WTC11 (cell line): ENCODE measurements around the gene YIF1A. TPM values are rescaled to one million over a fixed set of nuclear protein-coding genes. Genes with fewer than 3 reads are reported as not detected.

Source experiments
- ATAC-seq: fragments of 200-7000 bp; cut with Tn5 transposase; 2 replicates; pipeline ENCODE4 v1.10.0; 2021; ENCODE audit warnings: mild to moderate bottlenecking, moderate library complexity
- CTCF ChIA-PET: fragments of 300-600 bp; sonication (Branson Sonifier 250); formaldehyde crosslinking; loops from one replicate; lab custom pipeline; 2021; ENCODE audit warnings: antibody characterized with exemption; lab: Charles Lee
- POLR2A ChIA-PET: fragments of 350-600 bp; sonication (Branson Sonifier 250); formaldehyde crosslinking; loops from one replicate; lab custom pipeline; 2021; ENCODE audit warnings: antibody characterized with exemption; lab: Charles Lee
- DNase-seq: peaks from one replicate; pipeline ENCODE4 v3.0.0; 2021; ENCODE audit warnings: low spot score
- H3K27ac Mint-ChIP-seq: 2 replicates; pipeline ENCODE4 v1.8.0; 2021; ENCODE audit warnings: mixed read lengths
- H3K27me3 Mint-ChIP-seq: 2 replicates; pipeline ENCODE4 v1.8.0; 2021; ENCODE audit warnings: low read depth, mild to moderate bottlenecking, moderate library complexity, mixed read lengths
- H3K36me3 Mint-ChIP-seq: 2 replicates; pipeline ENCODE4 v1.8.0; 2021; ENCODE audit warnings: mixed read lengths
- H3K4me1 Mint-ChIP-seq: 2 replicates; pipeline ENCODE4 v1.8.0; 2022; ENCODE audit warnings: mixed read lengths
- H3K4me3 Mint-ChIP-seq: 2 replicates; pipeline ENCODE4 v1.8.0; 2021; ENCODE audit warnings: mild to moderate bottlenecking, moderate library complexity, mixed read lengths
- H3K9me3 Mint-ChIP-seq: 2 replicates; pipeline ENCODE4 v1.8.0; 2021; ENCODE audit warnings: mixed read lengths
- CBFB ChIP-seq: sonication (generic); formaldehyde crosslinking; IDR thresholded peaks from 2 replicates; pipeline ENCODE4 v1.8.1; 2022; ENCODE audit warnings: mild to moderate bottlenecking, low read depth, missing genetic modification reagents
- CREM ChIP-seq: sonication (generic); formaldehyde crosslinking; IDR thresholded peaks from 2 replicates; pipeline ENCODE4 v1.8.1; 2022; ENCODE audit warnings: mild to moderate bottlenecking, missing genetic modification reagents, moderate library complexity
- FOXP1 ChIP-seq: sonication (generic); formaldehyde crosslinking; IDR thresholded peaks from 2 replicates; pipeline ENCODE4 v1.8.0; 2022; ENCODE audit warnings: missing genetic modification reagents, mild to moderate bottlenecking, moderate library complexity, borderline replicate concordance
- GABPB1 ChIP-seq: sonication (generic); formaldehyde crosslinking; IDR thresholded peaks from 2 replicates; pipeline ENCODE4 v1.8.1; 2023; ENCODE audit warnings: mild to moderate bottlenecking, missing genetic modification reagents
- HMGA2 ChIP-seq: fragments of 250-450 bp; sonication (Bioruptor Pico); IDR thresholded peaks from 2 replicates; pipeline ENCODE4 v1.4.0; 2021; ENCODE audit warnings: mild to moderate bottlenecking, moderate library complexity
- IRF1 ChIP-seq: sonication (generic); formaldehyde crosslinking; IDR thresholded peaks from 2 replicates; pipeline ENCODE4 v1.8.0; 2023; ENCODE audit warnings: missing genetic modification reagents
- MAX ChIP-seq: sonication (generic); formaldehyde crosslinking; IDR thresholded peaks from 2 replicates; pipeline ENCODE4 v1.8.0; 2022; ENCODE audit warnings: mild to moderate bottlenecking, missing genetic modification reagents
- NFE2L1 ChIP-seq: sonication (generic); formaldehyde crosslinking; IDR thresholded peaks from 2 replicates; pipeline ENCODE4 v1.8.1; 2023; ENCODE audit warnings: missing genetic modification reagents
- NFYB ChIP-seq: sonication (generic); formaldehyde crosslinking; conservative IDR thresholded peaks from 2 replicates; pipeline ENCODE4 v1.8.0; 2022; ENCODE audit warnings: low read depth, missing genetic modification reagents
- RELA ChIP-seq: sonication (generic); formaldehyde crosslinking; IDR thresholded peaks from 2 replicates; pipeline ENCODE4 v1.8.1; 2022; ENCODE audit warnings: missing genetic modification reagents, mild to moderate bottlenecking, borderline replicate concordance
- SOX15 ChIP-seq: fragments of 250-450 bp; sonication (Bioruptor Pico); IDR thresholded peaks from 2 replicates; pipeline ENCODE4 v1.9.0; 2021; ENCODE audit warnings: mild to moderate bottlenecking
- STAT6 ChIP-seq: sonication (generic); formaldehyde crosslinking; conservative IDR thresholded peaks from 2 replicates; pipeline ENCODE4 v1.8.1; 2023; ENCODE audit warnings: mild to moderate bottlenecking, low read depth, missing genetic modification reagents, moderate library complexity
- TCF7 ChIP-seq: sonication (generic); formaldehyde crosslinking; IDR thresholded peaks from 2 replicates; pipeline ENCODE4 v1.8.0; 2022; ENCODE audit warnings: mild to moderate bottlenecking, low read depth, missing genetic modification reagents, moderate library complexity
- ZNF121 ChIP-seq: sonication (generic); formaldehyde crosslinking; IDR thresholded peaks from 2 replicates; pipeline ENCODE4 v1.8.0; 2023; ENCODE audit warnings: missing genetic modification reagents
- ZNF396 ChIP-seq: fragments of 250-450 bp; sonication (Bioruptor Pico); IDR thresholded peaks from 2 replicates; pipeline ENCODE4 v1.8.0; 2021; ENCODE audit warnings: mild to moderate bottlenecking, moderate library complexity, borderline replicate concordance
- total RNA-seq: library from RNA; stranded (reverse); gene quantifications from 3 replicates; pipeline ENCODE4 v1.2.3, GENCODE V29; 2021
- TF ChIP-seq, protein P1 (sequence below): fragments of 250-450 bp; sonication (Bioruptor Pico); IDR thresholded peaks from 2 replicates; pipeline ENCODE4 v1.9.0; 2021; ENCODE audit warnings: mild to moderate bottlenecking, borderline replicate concordance
- TF ChIP-seq, protein P2 (sequence below): sonication (generic); formaldehyde crosslinking; IDR thresholded peaks from 2 replicates; pipeline ENCODE4 v1.8.0; 2023; ENCODE audit warnings: mild to moderate bottlenecking, missing genetic modification reagents
- TF ChIP-seq, protein P3 (sequence below): sonication (generic); formaldehyde crosslinking; IDR thresholded peaks from 2 replicates; pipeline ENCODE4 v1.8.1; 2023; ENCODE audit warnings: mild to moderate bottlenecking, missing genetic modification reagents, moderate library complexity
- TF ChIP-seq, protein P4 (sequence below): sonication (generic); formaldehyde crosslinking; IDR thresholded peaks from 2 replicates; pipeline ENCODE4 v1.8.1; 2022; ENCODE audit warnings: mild to moderate bottlenecking, moderate library complexity, missing genetic modification reagents

The YIF1A gene
- total RNA-seq, 1 experiment from 2014 or later: 86.9 TPM

GRCh38 chr11:66314561-66315497 lies 25.9 kb upstream of the YIF1A start:
- ChIA-PET POLR2A (interaction anchor here (0.9 kb wide), 1 partner anchor 56 kb away, joined by 4 read pairs; no protein-coding TSS in a partner anchor), CTCF (interaction anchor here (0.9 to 5.8 kb wide), 4 partner anchors 12 to 32 kb away, joined by 3 to 319 read pairs (median 25); partner anchors contain the start of gene RIN1)
- peaks cover 30% of the 10 kb centered on the region for H3K4me1 Mint-ChIP-seq
- 0 out of 2 replicates have a peak overlapping the region, but pooled peaks have one; percentile 36 for H3K27ac Mint-ChIP-seq
- H3K9me3 Mint-ChIP-seq: peaks cover 13% of the 10 kb centered on the region
- H3K4me3 Mint-ChIP-seq: no peak overlapping the region
- TF ChIP-seq NFYB (CRISPR knock-in tag) (no peak), ZNF396 (CRISPR knock-in tag) (no peak), NFE2L1 (no peak)
- TF ChIP-seq, all 79 proteins: peak for 0
- no peak for DNase-seq
- Mint-ChIP-seq H3K36me3 (peaks cover 14% of the 10 kb centered on the region), H3K27me3 (peaks cover 16% of the 10 kb centered on the region)
- ATAC-seq: no peak

- ChIA-PET CTCF (interaction anchor here (1.9 to 5.8 kb wide), 11 partner anchors 8 to 364 kb away, joined by 7 to 319 read pairs (median 45); partner anchors contain the start of genes B4GAT1, BRMS1, RBM4B and RIN1), POLR2A (interaction anchor here (1.3 to 2.3 kb wide), 3 partner anchors 13 to 57 kb away, joined by 5 to 20 read pairs (median 12); partner anchors contain the start of genes RIN1 and SLC29A2)
- Mint-ChIP-seq H3K27me3 (peaks cover 10% of the 10 kb centered on the region), H3K9me3 (peaks cover 6% of the 10 kb centered on the region), H3K27ac (0 out of 2 replicates have a peak overlapping the region, but pooled peaks have one; percentile 63), H3K36me3 (peaks cover 8% of the 10 kb centered on the region), H3K4me1 (peaks cover 30% of the 10 kb centered on the region), H3K4me3 (peak overlapping the region; percentile 87)
- DNase-seq (no peak), ATAC-seq (no peak)
- TF ChIP-seq HMGA2 (CRISPR knock-in tag): no peak
- no peak for TF ChIP-seq CBFB (CRISPR knock-in tag)
- TF ChIP-seq, protein P1, sequence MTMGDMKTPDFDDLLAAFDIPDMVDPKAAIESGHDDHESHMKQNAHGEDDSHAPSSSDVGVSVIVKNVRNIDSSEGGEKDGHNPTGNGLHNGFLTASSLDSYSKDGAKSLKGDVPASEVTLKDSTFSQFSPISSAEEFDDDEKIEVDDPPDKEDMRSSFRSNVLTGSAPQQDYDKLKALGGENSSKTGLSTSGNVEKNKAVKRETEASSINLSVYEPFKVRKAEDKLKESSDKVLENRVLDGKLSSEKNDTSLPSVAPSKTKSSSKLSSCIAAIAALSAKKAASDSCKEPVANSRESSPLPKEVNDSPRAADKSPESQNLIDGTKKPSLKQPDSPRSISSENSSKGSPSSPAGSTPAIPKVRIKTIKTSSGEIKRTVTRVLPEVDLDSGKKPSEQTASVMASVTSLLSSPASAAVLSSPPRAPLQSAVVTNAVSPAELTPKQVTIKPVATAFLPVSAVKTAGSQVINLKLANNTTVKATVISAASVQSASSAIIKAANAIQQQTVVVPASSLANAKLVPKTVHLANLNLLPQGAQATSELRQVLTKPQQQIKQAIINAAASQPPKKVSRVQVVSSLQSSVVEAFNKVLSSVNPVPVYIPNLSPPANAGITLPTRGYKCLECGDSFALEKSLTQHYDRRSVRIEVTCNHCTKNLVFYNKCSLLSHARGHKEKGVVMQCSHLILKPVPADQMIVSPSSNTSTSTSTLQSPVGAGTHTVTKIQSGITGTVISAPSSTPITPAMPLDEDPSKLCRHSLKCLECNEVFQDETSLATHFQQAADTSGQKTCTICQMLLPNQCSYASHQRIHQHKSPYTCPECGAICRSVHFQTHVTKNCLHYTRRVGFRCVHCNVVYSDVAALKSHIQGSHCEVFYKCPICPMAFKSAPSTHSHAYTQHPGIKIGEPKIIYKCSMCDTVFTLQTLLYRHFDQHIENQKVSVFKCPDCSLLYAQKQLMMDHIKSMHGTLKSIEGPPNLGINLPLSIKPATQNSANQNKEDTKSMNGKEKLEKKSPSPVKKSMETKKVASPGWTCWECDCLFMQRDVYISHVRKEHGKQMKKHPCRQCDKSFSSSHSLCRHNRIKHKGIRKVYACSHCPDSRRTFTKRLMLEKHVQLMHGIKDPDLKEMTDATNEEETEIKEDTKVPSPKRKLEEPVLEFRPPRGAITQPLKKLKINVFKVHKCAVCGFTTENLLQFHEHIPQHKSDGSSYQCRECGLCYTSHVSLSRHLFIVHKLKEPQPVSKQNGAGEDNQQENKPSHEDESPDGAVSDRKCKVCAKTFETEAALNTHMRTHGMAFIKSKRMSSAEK (CRISPR knock-in tag): no peak
- TF ChIP-seq NFYB (CRISPR knock-in tag): no peak
- TF ChIP-seq, protein P2, sequence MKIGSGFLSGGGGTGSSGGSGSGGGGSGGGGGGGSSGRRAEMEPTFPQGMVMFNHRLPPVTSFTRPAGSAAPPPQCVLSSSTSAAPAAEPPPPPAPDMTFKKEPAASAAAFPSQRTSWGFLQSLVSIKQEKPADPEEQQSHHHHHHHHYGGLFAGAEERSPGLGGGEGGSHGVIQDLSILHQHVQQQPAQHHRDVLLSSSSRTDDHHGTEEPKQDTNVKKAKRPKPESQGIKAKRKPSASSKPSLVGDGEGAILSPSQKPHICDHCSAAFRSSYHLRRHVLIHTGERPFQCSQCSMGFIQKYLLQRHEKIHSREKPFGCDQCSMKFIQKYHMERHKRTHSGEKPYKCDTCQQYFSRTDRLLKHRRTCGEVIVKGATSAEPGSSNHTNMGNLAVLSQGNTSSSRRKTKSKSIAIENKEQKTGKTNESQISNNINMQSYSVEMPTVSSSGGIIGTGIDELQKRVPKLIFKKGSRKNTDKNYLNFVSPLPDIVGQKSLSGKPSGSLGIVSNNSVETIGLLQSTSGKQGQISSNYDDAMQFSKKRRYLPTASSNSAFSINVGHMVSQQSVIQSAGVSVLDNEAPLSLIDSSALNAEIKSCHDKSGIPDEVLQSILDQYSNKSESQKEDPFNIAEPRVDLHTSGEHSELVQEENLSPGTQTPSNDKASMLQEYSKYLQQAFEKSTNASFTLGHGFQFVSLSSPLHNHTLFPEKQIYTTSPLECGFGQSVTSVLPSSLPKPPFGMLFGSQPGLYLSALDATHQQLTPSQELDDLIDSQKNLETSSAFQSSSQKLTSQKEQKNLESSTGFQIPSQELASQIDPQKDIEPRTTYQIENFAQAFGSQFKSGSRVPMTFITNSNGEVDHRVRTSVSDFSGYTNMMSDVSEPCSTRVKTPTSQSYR (CRISPR knock-in tag): no peak
- TF ChIP-seq RELA (CRISPR knock-in tag): no peak
- TF ChIP-seq STAT6: no peak
- TF ChIP-seq IRF1 (CRISPR knock-in tag): no peak
- TF ChIP-seq, protein P3, sequence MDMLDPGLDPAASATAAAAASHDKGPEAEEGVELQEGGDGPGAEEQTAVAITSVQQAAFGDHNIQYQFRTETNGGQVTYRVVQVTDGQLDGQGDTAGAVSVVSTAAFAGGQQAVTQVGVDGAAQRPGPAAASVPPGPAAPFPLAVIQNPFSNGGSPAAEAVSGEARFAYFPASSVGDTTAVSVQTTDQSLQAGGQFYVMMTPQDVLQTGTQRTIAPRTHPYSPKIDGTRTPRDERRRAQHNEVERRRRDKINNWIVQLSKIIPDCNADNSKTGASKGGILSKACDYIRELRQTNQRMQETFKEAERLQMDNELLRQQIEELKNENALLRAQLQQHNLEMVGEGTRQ (CRISPR knock-in tag): no peak
- TF ChIP-seq FOXP1 (CRISPR knock-in tag): no peak
- no peak for TF ChIP-seq GABPB1 (CRISPR knock-in tag)
- no peak for TF ChIP-seq NFE2L1
- TF ChIP-seq ZNF121 (CRISPR knock-in tag): no peak
- TF ChIP-seq MAX (CRISPR knock-in tag): no peak
- TF ChIP-seq CREM: no peak
- TF ChIP-seq TCF7 (CRISPR knock-in tag): no peak
- TF ChIP-seq, protein P4, sequence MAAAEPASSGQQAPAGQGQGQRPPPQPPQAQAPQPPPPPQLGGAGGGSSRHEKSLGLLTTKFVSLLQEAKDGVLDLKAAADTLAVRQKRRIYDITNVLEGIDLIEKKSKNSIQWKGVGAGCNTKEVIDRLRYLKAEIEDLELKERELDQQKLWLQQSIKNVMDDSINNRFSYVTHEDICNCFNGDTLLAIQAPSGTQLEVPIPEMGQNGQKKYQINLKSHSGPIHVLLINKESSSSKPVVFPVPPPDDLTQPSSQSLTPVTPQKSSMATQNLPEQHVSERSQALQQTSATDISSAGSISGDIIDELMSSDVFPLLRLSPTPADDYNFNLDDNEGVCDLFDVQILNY (CRISPR knock-in tag): no peak
- TF ChIP-seq SOX15: no peak
Observed at GRCh38 chr11:66314186-66314501, 25.2 kb upstream of the YIF1A start.
